Mesodermal cell (in vitro differentiated cells): ENCODE data around the gene MED9.
A peak's percentile ranks its signal among the peaks of the same experiment; 100 is the strongest.

Source experiments
- H3K27ac ChIP-seq: 2 replicates; pipeline ENCODE4 v1.7.0; 2013; ENCODE audit warnings: mild to moderate bottlenecking, low read depth, low read length, moderate library complexity; ENCODE audit not compliant: severe bottlenecking
- H3K36me3 ChIP-seq: 2 replicates; pipeline ENCODE4 v1.7.1; 2013; ENCODE audit warnings: mild to moderate bottlenecking, low read length, moderate library complexity; ENCODE audit not compliant: control insufficient read depth, insufficient read depth
- H3K4me1 ChIP-seq: one replicate; pipeline ENCODE4 v1.7.1; 2013; ENCODE audit warnings: mild to moderate bottlenecking, low read length; ENCODE audit not compliant: insufficient read depth, control insufficient read depth, poor library complexity, severe bottlenecking
- H3K4me3 ChIP-seq: 2 replicates; pipeline ENCODE4 v1.7.0; 2013; ENCODE audit warnings: low read length, control low read depth, mild to moderate bottlenecking; ENCODE audit not compliant: insufficient read depth, poor library complexity, severe bottlenecking; ENCODE audit errors: extremely low read depth
- H3K9me3 ChIP-seq: 2 replicates; pipeline ENCODE4 v1.7.1; 2013; ENCODE audit warnings: mild to moderate bottlenecking, low read length, moderate library complexity; ENCODE audit not compliant: control insufficient read depth
- WGBS, 2 experiments: methylation state at CpG; one replicate each; pipeline ENCODE4 v1.1.5; 2013; ENCODE audit warnings: missing lambda C conversion rate in 2 of 2; ENCODE audit not compliant: insufficient coverage in 2 of 2; 5-methylcytosine and 5-hydroxymethylcytosine counted together

MED9 gene

GRCh38 chr17:17496189-17497064 lies 19.6 kb downstream of the MED9 start, which contains the start of gene RASD1:
Gene RASD1 (minus strand): TSS chr17:17496395. CDS start chr17:17496181, 214 bp downstream.
- Histone ChIP-seq H3K36me3 (peaks cover 19% of the 10 kb centered on the region), H3K27ac (peak within 1 kb of the TSS; percentile 55)

GRCh38 chr17:17497065-17497844 lies 20.5 kb downstream of the MED9 start:
- Histone ChIP-seq H3K36me3 (peaks cover 11% of the 10 kb centered on the region), H3K4me1 (peaks cover 10% of the 10 kb centered on the region), H3K4me3 (peak overlapping the region; percentile 56), H3K9me3 (no peaks in the 10 kb centered on the region), H3K27ac (no peak overlapping the region)
- 43 to 45% methylated on average over 12 to 15 of the region's 19 CpGs for WGBS, 2 experiments

More at GRCh38 chr17:17496189-17497064, 19.6 kb downstream of the MED9 start, which contains the start of gene RASD1:
- peaks cover 10% of the 10 kb centered on the region for H3K4me1 ChIP-seq
- peak within 1 kb of the TSS; percentile 56 for H3K4me3 ChIP-seq
- WGBS, 2 experiments = 0% methylated on average over 70 to 86 of the region's 93 CpGs
- H3K9me3 ChIP-seq = no peaks in the 10 kb centered on the region

- Histone ChIP-seq H3K27ac (no peak overlapping the region), H3K9me3 (no peaks in the 10 kb centered on the region), H3K4me3 (no peak overlapping the region), H3K36me3 (peaks cover 4% of the 10 kb centered on the region), H3K4me1 (peaks cover 10% of the 10 kb centered on the region)
- WGBS, 2 experiments = 92 to 98% methylated on average over 7 to 10 of the region's 10 CpGs
Measured at GRCh38 chr17:17497845-17498520, 21.2 kb downstream of the MED9 start.

GRCh38 chr17:17498606-17499301 lies 22.0 kb downstream of the MED9 start:
- Histone ChIP-seq H3K4me1 (peaks cover 10% of the 10 kb centered on the region), H3K9me3 (no peaks in the 10 kb centered on the region), H3K4me3 (no peak overlapping the region), H3K36me3 (no peaks in the 10 kb centered on the region), H3K27ac (no peak overlapping the region)
- WGBS, 2 experiments = 89 to 91% methylated on average over 14 to 16 of the region's 16 CpGs

- Histone ChIP-seq H3K4me1 (peaks cover 4% of the 10 kb centered on the region), H3K4me3 (no peak overlapping the region), H3K27ac (no peak overlapping the region), H3K36me3 (no peaks in the 10 kb centered on the region), H3K9me3 (no peaks in the 10 kb centered on the region)
- WGBS, 2 experiments = 87 to 88% methylated on average over 17 of the region's 17 CpGs
Measured at GRCh38 chr17:17499402-17500145, 22.8 kb downstream of the MED9 start.

- WGBS, 2 experiments = 72 to 76% methylated on average over 13 to 14 of the region's 14 CpGs
Measured at GRCh38 chr17:17500999-17501605, 24.3 kb downstream of the MED9 start.

GRCh38 chr17:17502741-17503565 lies 26.2 kb downstream of the MED9 start:
- 93 to 94% methylated on average over 16 to 21 of the region's 21 CpGs for WGBS, 2 experiments
- Histone ChIP-seq H3K4me3 (no peak overlapping the region), H3K4me1 (no peaks in the 10 kb centered on the region)

More at GRCh38 chr17:17500999-17501605, 24.3 kb downstream of the MED9 start:
- no peak overlapping the region for H3K27ac ChIP-seq
- H3K4me1 ChIP-seq = no peaks in the 10 kb centered on the region
- no peak overlapping the region for H3K4me3 ChIP-seq
- no peaks in the 10 kb centered on the region for H3K9me3 ChIP-seq
- no peaks in the 10 kb centered on the region for H3K36me3 ChIP-seq

GRCh38 chr17:17503566-17504130 lies 26.8 kb downstream of the MED9 start:
- Histone ChIP-seq H3K4me1 (no peaks in the 10 kb centered on the region), H3K9me3 (no peaks in the 10 kb centered on the region), H3K36me3 (no peaks in the 10 kb centered on the region), H3K4me3 (no peak overlapping the region), H3K27ac (no peak overlapping the region)
- 97% methylated on average over 5 of the region's 7 CpGs; no CpG with 5 or more reads in 1 of the 2 experiments for WGBS, 2 experiments

More at GRCh38 chr17:17502741-17503565, 26.2 kb downstream of the MED9 start:
- H3K36me3 ChIP-seq = no peaks in the 10 kb centered on the region
- no peaks in the 10 kb centered on the region for H3K9me3 ChIP-seq
- H3K27ac ChIP-seq = no peak overlapping the region
